ENCODE measurements around the gene TAF1D.
"Not testable (repeated sequence)": the region's sequence is repeated elsewhere in the genome, so short reads cannot be mapped to it uniquely, and the experiment has no call there.

The TAF1D gene

GRCh38 chr11:93741094-93741881 is at the start of gene TAF1D, which contains the start of gene C11orf54:
Gene TAF1D, minus strand, starts transcription at chr11:93741495. Its CDS starts 2,191 bp downstream, at chr11:93739304.
Gene C11orf54, plus strand, starts transcription at chr11:93741672. Its CDS starts 5,722 bp downstream, at chr11:93747394.
- DNase-seq: peak; percentile 98

GRCh38 chr11:93784935-93785360 is 43.7 kb upstream of the TAF1D start:
- peak; percentile 20 for DNase-seq

GRCh38 chr11:93784145-93784934 is 43.0 kb upstream of the TAF1D start, which contains the start of gene MED17:
Gene MED17, plus strand, starts transcription at chr11:93784282. Its CDS starts 232 bp downstream, at chr11:93784514.
- DNase-seq: peak; percentile 95

GRCh38 chr11:93783765-93784144 is 42.5 kb upstream of the TAF1D start:
- no peak for DNase-seq

- DNase-seq: no peak
Measured at GRCh38 chr11:93783362-93783761, 42.1 kb upstream of the TAF1D start.

- no peak for DNase-seq
Measured at GRCh38 chr11:93775289-93775688, 34.0 kb upstream of the TAF1D start.

GRCh38 chr11:93774560-93774959 is 33.3 kb upstream of the TAF1D start:
- DNase-seq: not testable (repeated sequence)

- DNase-seq: no peak
Measured at GRCh38 chr11:93773601-93774200, 32.4 kb upstream of the TAF1D start.

- DNase-seq: no peak
Measured at GRCh38 chr11:93773045-93773477, 31.8 kb upstream of the TAF1D start.

GRCh38 chr11:93772123-93772522 is 30.8 kb upstream of the TAF1D start:
- no peak for DNase-seq

- DNase-seq: no peak
Measured at GRCh38 chr11:93770160-93770559, 28.9 kb upstream of the TAF1D start.

GRCh38 chr11:93767018-93767417 is 25.7 kb upstream of the TAF1D start:
- no peak for DNase-seq

- DNase-seq: no peak
Measured at GRCh38 chr11:93766504-93766903, 25.2 kb upstream of the TAF1D start.

- DNase-seq: no peak
Measured at GRCh38 chr11:93765551-93765950, 24.3 kb upstream of the TAF1D start.

- no peak for DNase-seq
Measured at GRCh38 chr11:93761910-93762309, 20.6 kb upstream of the TAF1D start.

- DNase-seq: not testable (repeated sequence)
Measured at GRCh38 chr11:93759123-93759522, 17.8 kb upstream of the TAF1D start.

GRCh38 chr11:93757924-93758865 is 16.9 kb upstream of the TAF1D start:
- no peak for DNase-seq

GRCh38 chr11:93757301-93757700 is 16.0 kb upstream of the TAF1D start:
- no peak for DNase-seq

GRCh38 chr11:93756748-93757147 is 15.5 kb upstream of the TAF1D start:
- no peak for DNase-seq

- no peak for DNase-seq
Measured at GRCh38 chr11:93753241-93753640, 11.9 kb upstream of the TAF1D start.

- no peak for DNase-seq
Measured at GRCh38 chr11:93751001-93751400, 9.7 kb upstream of the TAF1D start.

GRCh38 chr11:93747122-93747521 is 5.8 kb upstream of the TAF1D start:
- no peak for DNase-seq
